ENCODE data around the gene ABCC3.

Gene ABCC3

GRCh38 chr17:50627036-50627781 is 7.5 kb upstream of the ABCC3 start:
- no peak for DNase-seq (ENCODE audit: low read depth)

GRCh38 chr17:50627782-50628601 is 6.7 kb upstream of the ABCC3 start:
- DNase-seq (ENCODE audit: low read depth), result no peak

GRCh38 chr17:50629902-50630301 is 4.8 kb upstream of the ABCC3 start:
- no peak for DNase-seq (ENCODE audit: low read depth)

- peak; percentile 29 for DNase-seq (ENCODE audit: low read depth)
These were observed 4.0 kb upstream of the ABCC3 start for GRCh38 chr17:50630524-50631194.

- DNase-seq (ENCODE audit: low read depth), result no peak
These were observed 3.3 kb upstream of the ABCC3 start for GRCh38 chr17:50631195-50631907.

GRCh38 chr17:50631908-50632571 is 2.6 kb upstream of the ABCC3 start:
- DNase-seq (ENCODE audit: low read depth), result no peak

- DNase-seq (ENCODE audit: low read depth), result no peak
These were observed 2.0 kb upstream of the ABCC3 start for GRCh38 chr17:50632637-50633036.

- no peak for DNase-seq (ENCODE audit: low read depth)
These were observed 998 bp upstream of the ABCC3 start for GRCh38 chr17:50633683-50634082.

GRCh38 chr17:50634915-50635731 is 442 bp downstream of the ABCC3 start:
- DNase-seq (ENCODE audit: low read depth), result no peak

GRCh38 chr17:50635732-50635981 is 976 bp downstream of the ABCC3 start:
- DNase-seq (ENCODE audit: low read depth), result no peak

GRCh38 chr17:50635982-50636803 is 1.5 kb downstream of the ABCC3 start:
- DNase-seq (ENCODE audit: low read depth), result no peak

- DNase-seq (ENCODE audit: low read depth), result no peak
These were observed 2.1 kb downstream of the ABCC3 start for GRCh38 chr17:50636804-50637195.

GRCh38 chr17:50637829-50638605 is 3.3 kb downstream of the ABCC3 start:
- no peak for DNase-seq (ENCODE audit: low read depth)

- DNase-seq (ENCODE audit: low read depth), result no peak
These were observed 3.9 kb downstream of the ABCC3 start for GRCh38 chr17:50638606-50638965.

GRCh38 chr17:50638966-50639713 is 4.5 kb downstream of the ABCC3 start:
- DNase-seq (ENCODE audit: low read depth), result no peak

- DNase-seq (ENCODE audit: low read depth), result no peak
These were observed 6.1 kb downstream of the ABCC3 start for GRCh38 chr17:50640686-50641351.

GRCh38 chr17:50641357-50641756 is 6.7 kb downstream of the ABCC3 start:
- no peak for DNase-seq (ENCODE audit: low read depth)

- DNase-seq (ENCODE audit: low read depth), result no peak
These were observed 7.5 kb downstream of the ABCC3 start for GRCh38 chr17:50642071-50642721.

All from stimulated activated CD4-positive, alpha-beta T cell treated with anti-CD3 and anti-CD28 coated beads, Interleukin-2, amount 100 ng/mL, for 4 hours (primary cell).